ENCODE results near the gene LAMA2.

Gene LAMA2

DNA sequence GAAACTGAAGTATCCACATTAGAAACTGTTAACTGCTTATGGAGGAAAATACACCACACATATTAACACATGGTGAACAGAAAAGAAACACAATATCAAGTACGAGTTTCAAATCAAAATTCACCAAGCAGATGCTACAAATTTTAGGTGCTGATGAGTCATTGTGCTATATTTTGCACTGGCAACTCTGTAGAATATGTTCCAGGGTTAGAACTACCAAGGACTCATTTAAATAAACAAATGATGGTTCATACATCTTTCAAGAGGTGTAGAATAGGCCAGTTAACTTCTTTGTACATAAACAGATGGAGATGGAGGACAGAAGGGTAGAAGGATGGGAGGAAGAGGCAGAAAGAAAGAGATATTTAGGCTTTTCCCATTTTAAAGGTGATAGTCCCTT is 642.1 kb downstream of the LAMA2 start:
- no CpG with 5 or more reads among the region's 1 CpG for WGBS
- no peak overlapping the region for H2BK5ac ChIP-seq (ENCODE audit: low read depth, low read length, poor library complexity, severe bottlenecking)
- no peaks in the 10 kb centered on the region for H3K27me3 ChIP-seq (ENCODE audit: control insufficient read depth in 1 of 2, insufficient read depth in 1 of 2, low read length in 2 of 2)
- H3K14ac ChIP-seq (ENCODE audit: low read length in 2 of 2), result no peak overlapping the region
- no peak overlapping the region for H3K9ac ChIP-seq (ENCODE audit: low read length)
- H3K27ac ChIP-seq (ENCODE audit: low read length, poor library complexity, severe bottlenecking), result no peak overlapping the region
- no peaks in the 10 kb centered on the region for H3K9me3 ChIP-seq (ENCODE audit: control insufficient read depth, low read length)
- no peaks in the 10 kb centered on the region for H3K4me1 ChIP-seq (ENCODE audit: control insufficient read depth, insufficient read depth, low read depth, low read length)
- no peak overlapping the region for H4K8ac ChIP-seq (ENCODE audit: low read length)
- no peak for DNase-seq
- no peak overlapping the region for H2BK120ac ChIP-seq (ENCODE audit: low read depth, low read length)
- H3K4me3 ChIP-seq (ENCODE audit: insufficient read depth in 1 of 2, low read depth in 1 of 2, low read length in 2 of 2), result no peak overlapping the region
- H3K4ac ChIP-seq (ENCODE audit: low read depth in 1 of 2, low read length in 2 of 2), result no peak overlapping the region
- no peak overlapping the region for H3K4me2 ChIP-seq (ENCODE audit: low read length, poor library complexity, severe bottlenecking)
- no peak overlapping the region for H2AK5ac ChIP-seq (ENCODE audit: low read length, severe bottlenecking)
- peaks cover 4 to 43% of the 10 kb centered on the region in 2 experiments for H3K36me3 ChIP-seq (ENCODE audit: control insufficient read depth in 1 of 2, insufficient read depth in 2 of 2, low read depth in 1 of 2, low read length in 2 of 2)
- no peak overlapping the region for H4K91ac ChIP-seq (ENCODE audit: low read length)
- no peak overlapping the region for H3K23ac ChIP-seq (ENCODE audit: low read length in 2 of 2)
- no peak overlapping the region for H3K18ac ChIP-seq (ENCODE audit: low read depth in 1 of 2, low read length in 2 of 2)
- no peak overlapping the region for H2AFZ ChIP-seq (ENCODE audit: low read depth, low read length)
- H2BK15ac ChIP-seq (ENCODE audit: low read depth, poor library complexity, severe bottlenecking), result no peak overlapping the region
- no peak overlapping the region for H2BK12ac ChIP-seq (ENCODE audit: low read length in 2 of 2)
- peaks cover 2% of the 10 kb centered on the region for H3K79me1 ChIP-seq (replicated peaks; ENCODE audit: low read length, poor library complexity, severe bottlenecking)

DNA sequence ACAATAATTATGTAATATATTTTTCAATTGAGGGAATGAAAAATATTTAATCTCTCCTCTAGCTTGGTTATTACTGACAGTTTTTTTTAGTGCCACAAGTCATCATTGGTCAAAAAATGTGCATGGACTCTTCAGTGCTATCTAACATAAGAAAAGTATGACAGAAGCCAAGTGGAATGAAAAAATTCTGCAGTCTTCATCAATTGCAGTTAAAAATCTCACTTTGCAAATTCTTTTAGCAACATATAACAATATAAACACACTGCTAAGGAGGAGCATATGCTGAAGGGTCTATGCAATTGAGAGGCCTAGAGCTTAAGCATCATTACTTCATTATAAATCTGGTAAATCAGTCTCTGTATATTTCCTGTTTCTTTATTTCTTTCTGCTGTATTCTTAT is 652.0 kb downstream of the LAMA2 start:
- Histone ChIP-seq H4K8ac (ENCODE audit: low read length) (no peak overlapping the region), H2AK5ac (ENCODE audit: low read length, severe bottlenecking) (no peak overlapping the region), H3K4me3 (ENCODE audit: insufficient read depth in 1 of 2, low read depth in 1 of 2, low read length in 2 of 2) (no peak overlapping the region), H3K4me2 (ENCODE audit: low read length, poor library complexity, severe bottlenecking) (no peak overlapping the region), H3K23ac (ENCODE audit: low read length in 2 of 2) (no peak overlapping the region), H3K9me3 (ENCODE audit: control insufficient read depth, low read length) (no peaks in the 10 kb centered on the region), H2BK12ac (ENCODE audit: low read length in 2 of 2) (no peak overlapping the region), H3K79me1 (replicated peaks; ENCODE audit: low read length, poor library complexity, severe bottlenecking) (no peaks in the 10 kb centered on the region), H3K4me1 (ENCODE audit: control insufficient read depth, insufficient read depth, low read depth, low read length) (no peaks in the 10 kb centered on the region), H2BK5ac (ENCODE audit: low read depth, low read length, poor library complexity, severe bottlenecking) (no peak overlapping the region), H4K91ac (ENCODE audit: low read length) (no peak overlapping the region), H3K18ac (ENCODE audit: low read depth in 1 of 2, low read length in 2 of 2) (no peak overlapping the region), H2AFZ (ENCODE audit: low read depth, low read length) (no peak overlapping the region), H2BK120ac (ENCODE audit: low read depth, low read length) (no peak overlapping the region), H3K14ac (ENCODE audit: low read length in 2 of 2) (no peak overlapping the region), H3K4ac (ENCODE audit: low read depth in 1 of 2, low read length in 2 of 2) (no peak overlapping the region), H2BK15ac (ENCODE audit: low read depth, poor library complexity, severe bottlenecking) (no peak overlapping the region), H3K9ac (ENCODE audit: low read length) (no peak overlapping the region), H3K27me3 (ENCODE audit: control insufficient read depth in 1 of 2, insufficient read depth in 1 of 2, low read length in 2 of 2) (no peaks in the 10 kb centered on the region), H3K27ac (ENCODE audit: low read length, poor library complexity, severe bottlenecking) (no peak overlapping the region), H3K36me3 (ENCODE audit: control insufficient read depth in 1 of 2, insufficient read depth in 2 of 2, low read depth in 1 of 2, low read length in 2 of 2) (peaks cover 21 to 37% of the 10 kb centered on the region in 2 experiments)
- no peak for DNase-seq

DNA sequence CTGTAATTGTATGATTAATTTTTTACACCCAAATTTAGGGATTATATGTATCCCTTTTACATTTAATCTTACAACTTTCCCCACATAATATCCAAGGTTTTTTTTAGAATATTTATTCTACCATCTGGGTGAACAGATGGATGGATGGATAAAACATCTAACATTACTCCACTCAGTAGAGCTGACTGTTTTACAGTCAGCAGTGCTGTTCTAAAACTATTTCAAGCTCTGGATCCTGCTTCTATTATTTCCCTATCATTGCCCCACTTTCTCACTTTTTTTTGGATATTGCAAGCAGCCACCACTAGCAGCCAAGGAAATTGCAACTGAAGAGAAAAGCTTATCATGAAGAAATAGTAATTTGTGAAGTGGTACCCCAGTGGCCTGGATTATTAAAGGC is 653.3 kb downstream of the LAMA2 start:
- Histone ChIP-seq H4K91ac (ENCODE audit: low read length) (no peak overlapping the region), H2BK15ac (ENCODE audit: low read depth, poor library complexity, severe bottlenecking) (no peak overlapping the region), H3K9me3 (ENCODE audit: control insufficient read depth, low read length) (no peaks in the 10 kb centered on the region), H3K4me3 (ENCODE audit: insufficient read depth in 1 of 2, low read depth in 1 of 2, low read length in 2 of 2) (no peak overlapping the region), H4K8ac (ENCODE audit: low read length) (no peak overlapping the region), H2BK5ac (ENCODE audit: low read depth, low read length, poor library complexity, severe bottlenecking) (no peak overlapping the region), H2BK12ac (ENCODE audit: low read length in 2 of 2) (no peak overlapping the region), H3K4ac (ENCODE audit: low read depth in 1 of 2, low read length in 2 of 2) (no peak overlapping the region), H3K23ac (ENCODE audit: low read length in 2 of 2) (no peak overlapping the region), H3K14ac (ENCODE audit: low read length in 2 of 2) (no peak overlapping the region), H2AFZ (ENCODE audit: low read depth, low read length) (no peak overlapping the region), H2BK120ac (ENCODE audit: low read depth, low read length) (no peak overlapping the region), H3K4me1 (ENCODE audit: control insufficient read depth, insufficient read depth, low read depth, low read length) (no peaks in the 10 kb centered on the region), H3K27me3 (ENCODE audit: control insufficient read depth in 1 of 2, insufficient read depth in 1 of 2, low read length in 2 of 2) (no peaks in the 10 kb centered on the region), H2AK5ac (ENCODE audit: low read length, severe bottlenecking) (no peak overlapping the region), H3K79me1 (replicated peaks; ENCODE audit: low read length, poor library complexity, severe bottlenecking) (no peaks in the 10 kb centered on the region), H3K18ac (ENCODE audit: low read depth in 1 of 2, low read length in 2 of 2) (no peak overlapping the region), H3K36me3 (ENCODE audit: control insufficient read depth in 1 of 2, insufficient read depth in 2 of 2, low read depth in 1 of 2, low read length in 2 of 2) (peaks cover 17 to 43% of the 10 kb centered on the region in 2 experiments), H3K27ac (ENCODE audit: low read length, poor library complexity, severe bottlenecking) (no peak overlapping the region), H3K9ac (ENCODE audit: low read length) (no peak overlapping the region), H3K4me2 (ENCODE audit: low read length, poor library complexity, severe bottlenecking) (no peak overlapping the region)
- DNase-seq, result no peak

DNA sequence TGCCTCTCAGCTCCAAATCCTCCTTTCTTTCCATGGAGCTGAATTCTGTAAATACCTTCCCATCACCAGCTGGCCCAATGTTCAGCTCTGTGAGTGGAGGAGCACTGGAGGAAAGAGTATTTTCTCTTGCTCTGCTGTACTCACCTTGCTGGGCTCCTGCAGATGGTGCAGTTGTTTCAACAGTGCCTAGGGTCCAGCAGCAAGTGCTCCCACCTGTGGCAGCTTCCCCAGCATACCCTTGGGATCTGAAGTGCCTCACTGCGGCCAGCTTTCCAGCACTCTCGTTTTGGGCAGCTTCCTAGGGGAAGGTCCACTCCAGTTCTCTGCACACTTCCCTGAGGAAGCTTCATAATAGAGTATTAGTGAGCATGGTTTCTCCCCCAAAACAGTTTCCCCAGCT is 656.1 kb downstream of the LAMA2 start:
- H3K4me3 ChIP-seq (ENCODE audit: insufficient read depth in 1 of 2, low read depth in 1 of 2, low read length in 2 of 2), result no peak overlapping the region
- H2BK120ac ChIP-seq (ENCODE audit: low read depth, low read length), result no peak overlapping the region
- H2BK15ac ChIP-seq (ENCODE audit: low read depth, poor library complexity, severe bottlenecking), result no peak overlapping the region
- H2AK5ac ChIP-seq (ENCODE audit: low read length, severe bottlenecking), result no peak overlapping the region
- no peak overlapping the region for H3K4ac ChIP-seq (ENCODE audit: low read depth in 1 of 2, low read length in 2 of 2)
- no peak overlapping the region for H3K14ac ChIP-seq (ENCODE audit: low read length in 2 of 2)
- no peak overlapping the region for H4K91ac ChIP-seq (ENCODE audit: low read length)
- H3K4me2 ChIP-seq (ENCODE audit: low read length, poor library complexity, severe bottlenecking), result no peak overlapping the region
- no peaks in the 10 kb centered on the region for H3K27me3 ChIP-seq (ENCODE audit: control insufficient read depth in 1 of 2, insufficient read depth in 1 of 2, low read length in 2 of 2)
- no peak overlapping the region for H4K8ac ChIP-seq (ENCODE audit: low read length)
- no peak overlapping the region for H2AFZ ChIP-seq (ENCODE audit: low read depth, low read length)
- no peak overlapping the region for H2BK12ac ChIP-seq (ENCODE audit: low read length in 2 of 2)
- WGBS, result 100% methylated on average over 1 of the region's 2 CpGs
- H3K9ac ChIP-seq (ENCODE audit: low read length), result no peak overlapping the region
- no peak overlapping the region for H3K18ac ChIP-seq (ENCODE audit: low read depth in 1 of 2, low read length in 2 of 2)
- no peak overlapping the region for H3K27ac ChIP-seq (ENCODE audit: low read length, poor library complexity, severe bottlenecking)
- DNase-seq, result no peak
- no peak overlapping the region for H3K23ac ChIP-seq (ENCODE audit: low read length in 2 of 2)
- H2BK5ac ChIP-seq (ENCODE audit: low read depth, low read length, poor library complexity, severe bottlenecking), result no peak overlapping the region
- H3K9me3 ChIP-seq (ENCODE audit: control insufficient read depth, low read length), result no peaks in the 10 kb centered on the region
- H3K4me1 ChIP-seq (ENCODE audit: control insufficient read depth, insufficient read depth, low read depth, low read length), result no peaks in the 10 kb centered on the region
- H3K36me3 ChIP-seq (ENCODE audit: control insufficient read depth in 1 of 2, insufficient read depth in 2 of 2, low read depth in 1 of 2, low read length in 2 of 2), result peaks cover 11 to 30% of the 10 kb centered on the region in 2 experiments
- H3K79me1 ChIP-seq (replicated peaks; ENCODE audit: low read length, poor library complexity, severe bottlenecking), result peaks cover 3% of the 10 kb centered on the region

All from mesenchymal stem cell (in vitro differentiated cells and primary cell).